ENCODE results near the gene CPN2. TPM values are rescaled to one million over a fixed set of nuclear protein-coding genes. Genes with fewer than 3 reads are reported as not detected.

Gene CPN2
- total and polyA plus RNA-seq, 2 donors (not counting 3 experiments of a cell fraction or from before 2014, with no cell fraction given) = not detected

- no peak overlapping the region for H3K9ac ChIP-seq (replicated peaks; ENCODE audit: extremely low read depth, insufficient read depth, low read length)
- BruUV-seq (replicated peaks) = no TSS peak
- dilution Hi-C loops (cut with MboI; ENCODE audit: extremely low pct_ligation_motif_present, low sequenced_read_pairs) (loop anchor here (25.0 kb wide), 1 partner anchor 544 kb away; no protein-coding TSS in a partner anchor), intact Hi-C loops (cut with micrococcal nuclease) (loop anchor here (1.0 to 2.0 kb wide), 5 partner anchors 10 to 303 kb away; no protein-coding TSS in a partner anchor)
- peaks cover 2% of the 10 kb centered on the region in 2 experiments for H3K27me3 ChIP-seq (ENCODE audit: control insufficient read depth in 2 of 2, insufficient read depth in 2 of 2, low read length in 2 of 2)
- ChIA-PET CTCF (interaction anchor here (1.6 to 3.9 kb wide), 3 partner anchors 8 to 36 kb away, joined by 5 to 22 read pairs (median 7); no protein-coding TSS in a partner anchor), POLR2A (no interaction called here)
- H3K36me3 ChIP-seq (ENCODE audit: control insufficient read depth in 2 of 2, extremely low read depth in 1 of 2, insufficient read depth in 2 of 2, low read length in 2 of 2) = no peaks in the 10 kb centered on the region
- H3K9me3 ChIP-seq (replicated peaks; ENCODE audit: control insufficient read depth, insufficient read depth, low read length) = no peaks in the 10 kb centered on the region
- H3K4me2 ChIP-seq (ENCODE audit: insufficient read depth, low read length) = no peak overlapping the region
- no peak overlapping the region for H2AFZ ChIP-seq (ENCODE audit: low read depth, low read length)
- no peaks in the 10 kb centered on the region for H3K9me1 ChIP-seq (replicated peaks; ENCODE audit: control insufficient read depth, extremely low read depth, insufficient read depth, low read length)
- FAIRE-seq (peak; percentile 85), DNase-seq (ENCODE audit: low read depth, low spot score) (peak; percentile 89)
- TF ChIP-seq EZH2 (IDR thresholded peaks at IDR 0.05; ENCODE audit: borderline replicate concordance, low read depth, low read length, severe bottlenecking) (no peak), MYC (IDR thresholded peaks at IDR 0.05; ENCODE audit: low read depth, low read length) (no peak), POLR2AphosphoS5 (IDR thresholded peaks at IDR 0.05; ENCODE audit: insufficient read depth, low read depth, low read length) (peak; percentile 35), GATA2 (IDR thresholded peaks at IDR 0.05; ENCODE audit: insufficient read depth, insufficient read length, low read depth, low read length) (peak; percentile 60), MAX (IDR thresholded peaks at IDR 0.05; ENCODE audit: insufficient read depth, insufficient read length) (peak; percentile 3)
- H3K27ac ChIP-seq (ENCODE audit: insufficient read depth, low read depth, low read length) = no peak overlapping the region
- no peak overlapping the region for H3K4me3 ChIP-seq (replicated peaks in 1 of 3; ENCODE audit: insufficient read depth in 1 of 3, low read depth in 1 of 3, low read length in 3 of 3)
- no peaks in the 10 kb centered on the region for H4K20me1 ChIP-seq (replicated peaks; ENCODE audit: control insufficient read depth, extremely low read depth, insufficient read depth, low read length)
- H3K79me2 ChIP-seq (ENCODE audit: control insufficient read depth, insufficient read depth, low read length) = no peaks in the 10 kb centered on the region
- H3K4me1 ChIP-seq (ENCODE audit: control insufficient read depth, extremely low read depth, insufficient read depth, low read length) = peaks cover 14% of the 10 kb centered on the region
These were observed 44.9 kb downstream of the CPN2 start for GRCh38 chr3:194306109-194306686.

Measured in endothelial cell of umbilical vein (primary cell).